Activated T-helper 1 cell treated with Interleukin-2 at 50 U/mL for 16 hours (primary cell): ENCODE data around the gene NCOR1.
"Not testable (repeated sequence)": the region's sequence is repeated elsewhere in the genome, so short reads cannot be mapped to it uniquely, and the experiment has no call there.

Experiments
- DNase-seq: peaks from one replicate; pipeline ENCODE4 v3.0.0-alpha.2; 2020; ENCODE audit warnings: low read depth

Gene NCOR1

DNA sequence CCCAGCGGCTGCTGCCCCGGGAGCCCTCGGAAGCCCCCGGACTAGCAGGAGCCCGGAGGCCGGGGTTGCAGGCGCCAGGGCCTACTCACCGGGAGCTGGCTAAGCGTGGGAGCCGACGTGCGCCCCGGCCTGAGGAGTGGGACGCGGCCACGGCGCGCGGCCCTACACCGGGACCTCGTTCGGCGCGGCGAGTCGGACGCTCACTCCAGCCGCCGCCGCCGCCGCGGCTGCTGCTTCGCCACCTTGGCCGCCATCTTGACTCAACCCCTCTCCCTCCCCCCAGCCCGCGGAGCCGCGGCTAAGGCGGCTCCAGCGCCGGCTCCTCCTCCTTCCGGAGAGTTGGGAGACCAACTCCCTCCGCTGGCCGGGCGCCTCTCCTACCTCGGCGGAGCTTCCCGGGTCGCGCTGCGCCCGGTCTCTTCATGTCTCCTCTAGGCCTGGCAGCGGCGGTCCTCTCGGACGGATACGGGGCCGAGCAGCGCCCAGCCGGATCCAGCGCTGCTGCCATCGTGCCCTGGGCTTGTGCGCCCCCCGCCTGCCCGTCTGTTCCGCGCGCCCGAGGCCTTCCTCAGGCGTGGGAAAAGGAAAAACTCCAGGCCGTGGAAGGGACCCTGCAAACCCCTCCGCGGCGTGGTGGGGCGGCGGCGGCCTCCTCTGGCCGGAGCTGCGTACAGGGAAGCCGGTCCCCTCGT, at the start of gene NCOR1:
NCOR1 (minus strand) TSS at position 262 of the 692 bp plus-strand sequence. CDS start 20,965 bp downstream, outside the sequence.
- peak; percentile 84 for DNase-seq

DNA sequence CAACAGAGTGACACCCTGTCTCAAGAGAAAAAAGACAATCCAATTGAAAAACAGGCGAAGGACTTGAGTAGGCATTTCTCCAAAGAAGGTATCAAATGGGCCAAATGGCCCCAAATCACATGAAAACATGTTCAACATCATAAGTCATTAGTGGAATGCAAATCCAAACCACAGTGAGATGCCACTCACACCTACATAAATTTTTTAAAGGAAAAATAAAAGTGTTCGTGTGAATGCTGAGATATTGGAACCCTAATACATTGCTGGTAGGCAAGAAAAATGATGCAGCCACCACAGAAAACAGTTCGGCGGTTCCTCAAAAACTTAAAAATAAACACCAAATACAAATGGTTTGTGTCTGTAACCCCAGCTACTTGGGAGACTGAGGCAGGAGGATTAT, 46.9 kb upstream of the NCOR1 start:
- DNase-seq: no peak

DNA sequence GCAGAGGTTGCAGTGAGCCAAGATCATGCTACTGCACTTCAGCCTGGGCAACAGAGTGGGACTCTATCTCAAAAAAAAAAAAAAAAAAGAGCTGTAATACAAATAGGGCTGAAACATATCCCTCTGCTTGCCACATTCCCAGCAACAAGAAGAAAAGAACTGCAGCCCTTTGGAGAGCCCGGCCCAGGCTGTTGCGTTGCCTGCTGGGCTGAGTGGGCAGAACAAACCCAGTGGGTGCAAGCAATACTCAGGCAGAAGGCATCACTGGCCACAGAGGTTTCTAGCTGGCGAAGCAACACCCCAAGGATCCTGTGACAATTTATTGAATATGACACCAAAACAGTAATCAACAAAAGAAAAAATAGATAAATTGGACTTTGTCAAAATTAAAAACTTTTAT, 45.7 kb upstream of the NCOR1 start:
- DNase-seq: no peak

DNA sequence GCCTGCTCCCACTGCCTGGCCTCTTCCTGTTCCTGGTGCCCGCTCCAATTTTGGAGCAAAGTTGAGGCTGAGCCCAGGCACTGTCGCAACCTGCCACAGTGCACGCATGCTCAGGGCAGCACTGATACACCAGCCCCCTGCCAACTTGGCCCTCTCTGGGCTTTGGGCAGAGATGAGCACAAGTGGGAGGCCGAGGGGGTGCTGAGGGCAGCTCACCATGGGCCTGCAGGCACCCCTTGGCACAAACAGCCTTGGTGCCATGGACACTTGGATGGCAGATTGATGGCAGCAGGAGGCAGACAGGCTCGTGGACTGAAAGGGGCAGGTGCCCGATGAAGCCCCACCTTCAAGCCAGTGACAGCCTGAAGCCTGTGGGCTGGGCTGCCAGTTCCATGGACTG, 44.6 kb upstream of the NCOR1 start:
- DNase-seq: no peak

DNA sequence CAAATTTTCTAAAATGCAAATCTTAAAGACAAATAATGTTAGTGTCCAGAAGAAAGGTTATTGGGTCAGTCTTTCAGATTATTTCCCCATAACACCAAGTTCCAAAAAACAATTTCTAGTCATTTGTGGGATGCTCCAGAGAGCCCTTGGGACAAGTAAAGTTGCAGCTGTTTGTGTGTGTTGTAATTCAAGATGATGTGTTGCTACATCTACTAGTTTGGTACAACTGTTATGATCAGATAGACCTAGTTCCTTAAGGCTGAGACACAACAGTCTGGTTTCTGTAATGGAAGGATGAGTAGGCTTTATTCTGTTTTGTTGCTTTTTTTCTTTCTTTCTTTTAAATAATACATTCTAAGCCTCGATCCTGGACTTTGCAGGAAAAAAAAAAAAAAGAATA, 43.6 kb upstream of the NCOR1 start:
- no peak for DNase-seq

DNA sequence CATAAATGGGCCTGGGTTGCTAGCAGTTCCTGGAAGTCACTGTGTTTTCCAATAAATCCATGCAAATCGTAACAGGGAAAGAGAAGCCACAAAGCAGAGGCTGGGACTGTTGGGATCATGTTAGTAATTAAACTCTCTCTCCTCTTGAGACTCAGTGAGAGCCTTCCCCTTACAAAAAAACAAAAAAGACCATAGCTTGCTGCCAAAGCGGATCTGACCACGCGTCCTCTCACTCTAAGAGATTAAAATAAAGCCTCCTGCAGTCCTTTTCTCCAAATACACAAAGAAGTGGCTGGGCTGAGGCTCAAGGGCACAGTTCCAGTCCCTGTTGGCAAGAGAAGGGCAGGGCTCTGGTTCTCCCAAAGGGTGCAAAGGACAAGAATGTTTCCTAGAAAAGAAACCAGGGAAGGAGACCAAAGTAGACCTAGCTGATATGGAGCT, 40.2 kb upstream of the NCOR1 start:
- no peak for DNase-seq

DNA sequence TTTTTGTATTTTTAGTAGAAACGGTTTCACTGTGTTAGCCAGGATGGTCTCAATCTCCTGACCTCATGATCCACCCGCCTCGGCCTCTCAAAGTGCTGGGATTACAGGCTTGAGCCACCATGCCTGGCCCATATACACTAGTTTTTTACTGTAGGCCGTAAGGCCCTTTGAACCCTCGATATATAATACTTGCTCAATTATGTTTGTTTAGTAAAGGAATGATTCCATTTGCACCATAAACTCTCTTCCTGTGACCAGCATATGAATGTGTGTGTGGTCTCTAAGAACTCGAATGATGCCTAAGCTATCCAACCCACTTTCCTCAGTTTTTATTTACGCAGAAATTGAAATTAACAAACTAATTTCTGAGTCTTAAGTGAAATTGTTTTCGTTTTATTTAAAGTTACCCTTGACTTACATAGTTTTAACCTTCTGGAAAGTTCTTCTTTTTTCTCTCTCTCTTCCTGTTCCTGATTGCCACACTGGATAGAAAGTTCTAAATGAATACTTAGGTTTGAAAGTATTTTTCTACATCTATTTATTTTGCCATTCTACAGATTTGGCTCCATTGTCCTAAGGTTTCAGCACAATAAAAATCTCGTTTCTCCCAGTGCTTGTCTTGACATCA, 39.6 kb upstream of the NCOR1 start:
- DNase-seq: no peak

DNA sequence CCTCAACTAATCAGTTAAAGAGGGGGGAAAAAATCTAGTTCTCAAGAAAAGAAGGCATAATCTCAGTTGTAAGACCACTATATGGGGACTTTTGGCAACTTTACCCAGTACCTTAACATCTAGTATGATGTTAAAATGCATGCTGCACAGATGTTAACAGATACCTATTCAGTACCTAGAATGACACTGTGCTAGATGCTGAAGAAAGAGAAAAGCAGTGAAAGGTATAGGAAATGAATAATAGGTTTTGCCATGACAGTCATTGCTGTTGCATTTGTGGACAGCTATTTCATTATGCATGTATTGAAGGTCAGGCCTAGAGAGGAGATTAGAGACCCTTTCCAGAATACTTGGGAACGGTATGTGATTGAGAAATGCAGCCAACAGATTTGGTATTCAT, 36.2 kb upstream of the NCOR1 start:
- DNase-seq: no peak

DNA sequence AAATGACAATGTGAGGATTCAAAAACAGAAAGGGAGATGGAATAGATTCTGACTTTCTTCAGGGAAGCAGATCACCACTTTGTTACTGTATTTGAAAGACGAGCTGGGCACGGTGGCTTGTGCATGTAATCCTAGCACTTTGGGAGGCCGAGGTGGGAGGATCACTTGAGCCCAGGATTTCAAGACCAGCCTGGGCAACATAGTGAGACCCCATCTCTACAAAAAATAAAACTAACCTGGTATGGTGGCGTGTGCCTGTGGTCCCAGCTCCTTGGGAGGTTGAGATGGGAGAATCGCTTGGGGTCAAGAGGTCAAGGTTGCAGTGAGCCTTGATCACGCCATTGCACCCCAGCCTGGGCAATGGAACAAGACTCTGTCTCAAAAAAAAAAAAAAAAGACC, 35.7 kb upstream of the NCOR1 start:
- no peak for DNase-seq

DNA sequence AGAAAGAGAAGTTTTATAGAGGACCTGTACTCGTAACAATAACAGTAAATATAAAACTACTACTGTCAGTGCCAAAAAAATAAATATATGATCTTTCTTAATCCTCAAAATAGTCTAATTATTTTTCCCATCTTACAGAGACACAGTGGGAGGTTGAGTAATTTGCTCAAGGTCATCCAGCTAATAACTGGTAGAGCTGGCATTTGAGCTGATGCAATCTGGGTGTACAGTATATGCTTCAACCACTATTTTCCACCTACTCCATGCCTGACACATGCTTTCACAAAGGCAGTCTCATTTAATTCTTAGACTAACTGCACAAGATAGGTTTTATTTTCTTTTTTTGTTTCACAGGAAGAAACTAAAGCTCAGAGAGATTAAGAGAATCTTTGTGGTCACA, 35.3 kb upstream of the NCOR1 start:
- no peak for DNase-seq

DNA sequence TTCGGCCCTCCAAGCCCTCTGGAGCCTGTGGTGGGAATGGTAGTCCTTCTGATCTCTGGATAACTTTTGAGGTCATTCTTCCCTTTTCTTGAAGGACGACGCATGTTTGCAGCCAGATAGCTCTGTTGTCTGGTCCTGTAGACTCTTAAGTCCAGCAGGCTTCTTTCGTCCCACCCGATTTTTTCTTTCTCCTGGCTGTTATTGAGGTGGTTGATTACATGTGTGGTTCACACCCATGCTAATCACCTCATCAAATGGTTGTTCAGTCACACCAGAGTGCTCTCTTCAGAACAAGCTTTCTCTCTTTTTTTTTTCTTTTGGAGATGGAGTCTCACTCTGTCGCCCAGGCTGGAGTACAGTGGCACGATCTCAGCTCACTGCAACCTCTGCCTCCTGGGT, 32.3 kb upstream of the NCOR1 start:
- no peak for DNase-seq

DNA sequence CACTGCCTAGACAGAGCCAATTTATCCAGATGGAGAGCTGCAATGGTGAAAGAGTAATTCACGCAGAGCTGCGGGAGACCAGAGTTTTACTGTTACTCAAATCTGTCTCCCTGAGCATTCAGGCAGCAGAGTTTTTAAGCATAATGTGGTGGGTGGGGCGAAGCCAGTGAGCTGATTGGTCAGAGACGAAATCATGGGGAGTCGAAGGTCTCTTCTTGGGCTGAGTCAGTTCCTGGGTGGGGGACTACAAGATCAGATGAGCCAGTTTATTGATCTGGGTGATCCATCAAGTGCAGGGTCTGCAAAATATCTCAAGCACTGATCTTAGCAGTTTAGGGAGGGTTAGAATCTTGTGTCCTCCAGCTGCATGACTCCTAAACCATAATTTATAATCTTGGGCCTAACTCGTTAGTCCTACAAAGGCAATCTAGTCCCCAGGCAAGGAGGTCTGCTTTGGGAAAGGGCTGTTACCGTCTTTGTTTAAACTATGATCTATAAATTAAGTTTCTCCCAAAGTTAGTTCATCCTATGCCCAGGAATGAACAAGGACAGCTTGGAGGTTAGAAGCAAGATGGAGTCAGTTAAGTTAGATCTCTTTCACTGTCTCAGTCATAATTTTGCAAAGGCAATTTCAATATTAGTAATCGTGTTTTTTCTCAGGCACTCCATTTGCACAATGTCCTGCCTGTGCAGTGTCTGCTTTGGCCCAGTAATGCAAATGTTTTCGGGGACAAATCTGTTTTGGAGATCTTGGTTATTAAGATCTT, 28.6 kb upstream of the NCOR1 start:
- no peak for DNase-seq

DNA sequence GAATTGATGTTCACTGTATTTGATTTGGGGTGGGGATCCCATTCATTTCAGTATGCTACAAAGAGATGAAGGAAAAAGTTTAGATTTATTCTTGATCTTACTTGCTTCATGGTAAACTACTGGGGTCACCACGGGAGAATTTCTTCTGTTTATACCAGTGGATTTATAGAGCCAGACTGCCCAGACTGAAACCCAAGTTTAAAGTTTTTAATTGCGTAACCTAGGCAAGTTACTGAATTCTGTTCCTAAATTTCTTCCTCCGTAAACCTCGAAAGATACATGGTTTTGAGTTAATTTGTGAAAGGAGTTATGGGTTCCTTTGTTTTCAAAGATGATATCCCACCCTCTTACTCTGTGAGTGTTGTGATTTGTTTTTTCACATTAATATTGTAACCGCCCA, 28.1 kb upstream of the NCOR1 start:
- DNase-seq: no peak

DNA sequence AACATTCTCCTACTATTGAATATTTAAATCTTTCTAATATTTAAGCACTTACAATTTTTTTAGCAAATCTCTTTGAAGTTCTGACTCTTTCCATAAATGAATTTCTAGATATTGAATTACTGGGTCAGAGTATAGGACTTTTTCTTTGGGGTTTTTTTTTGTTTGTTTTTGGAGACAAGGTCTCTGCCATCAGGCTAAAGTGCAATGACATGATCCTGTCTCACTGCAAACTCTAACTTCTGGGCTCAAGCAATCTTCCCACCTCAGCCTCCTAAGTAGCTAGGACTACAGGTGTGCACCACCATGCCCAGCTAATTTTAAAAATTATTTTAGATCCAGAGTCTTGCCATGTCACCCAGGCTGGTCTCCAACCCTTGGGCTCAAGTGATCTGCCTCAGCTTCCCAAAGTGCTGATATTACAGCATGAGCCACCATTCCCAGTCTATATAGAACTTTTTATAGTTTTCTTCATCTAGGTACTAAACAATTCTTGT, 26.6 kb upstream of the NCOR1 start:
- DNase-seq: no peak

DNA sequence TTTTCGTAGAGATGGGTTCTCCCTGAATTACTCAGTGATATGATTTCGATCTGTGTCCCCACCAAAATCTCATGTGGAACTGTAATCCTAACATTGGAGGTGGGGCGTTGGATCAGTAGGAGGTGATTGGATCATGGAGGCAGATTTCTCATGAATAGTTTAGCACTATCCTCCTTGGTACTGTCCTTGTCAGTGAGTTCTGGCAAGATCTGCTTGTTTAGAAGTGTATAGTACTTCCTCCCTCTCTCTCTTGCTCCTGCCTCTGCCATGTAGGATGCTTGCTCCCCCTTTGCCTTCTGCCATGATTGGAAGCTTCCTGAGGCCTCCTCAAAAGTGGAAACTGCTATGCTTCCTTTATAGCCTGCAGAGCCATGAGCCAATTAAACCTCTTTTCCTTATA, 24.6 kb upstream of the NCOR1 start:
- no peak for DNase-seq

DNA sequence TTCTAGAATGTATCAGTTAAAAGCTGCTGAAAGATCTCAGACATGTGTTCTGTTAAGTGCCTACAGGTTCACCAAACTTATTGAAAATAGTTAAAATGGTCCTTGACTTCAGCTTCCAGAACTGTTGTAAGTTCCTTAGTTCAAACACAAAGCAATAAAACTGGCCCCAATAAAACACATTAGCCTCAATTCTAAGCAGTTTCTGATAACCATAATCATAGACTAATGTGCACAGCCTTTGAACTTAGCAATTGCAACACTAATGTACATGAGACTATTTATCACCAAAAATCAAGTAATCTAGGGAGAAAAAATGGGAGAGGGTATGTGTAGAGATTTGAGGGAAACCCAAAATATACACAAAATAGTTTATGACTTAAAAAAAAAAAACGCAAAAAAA, 17.1 kb upstream of the NCOR1 start:
- no peak for DNase-seq

DNA sequence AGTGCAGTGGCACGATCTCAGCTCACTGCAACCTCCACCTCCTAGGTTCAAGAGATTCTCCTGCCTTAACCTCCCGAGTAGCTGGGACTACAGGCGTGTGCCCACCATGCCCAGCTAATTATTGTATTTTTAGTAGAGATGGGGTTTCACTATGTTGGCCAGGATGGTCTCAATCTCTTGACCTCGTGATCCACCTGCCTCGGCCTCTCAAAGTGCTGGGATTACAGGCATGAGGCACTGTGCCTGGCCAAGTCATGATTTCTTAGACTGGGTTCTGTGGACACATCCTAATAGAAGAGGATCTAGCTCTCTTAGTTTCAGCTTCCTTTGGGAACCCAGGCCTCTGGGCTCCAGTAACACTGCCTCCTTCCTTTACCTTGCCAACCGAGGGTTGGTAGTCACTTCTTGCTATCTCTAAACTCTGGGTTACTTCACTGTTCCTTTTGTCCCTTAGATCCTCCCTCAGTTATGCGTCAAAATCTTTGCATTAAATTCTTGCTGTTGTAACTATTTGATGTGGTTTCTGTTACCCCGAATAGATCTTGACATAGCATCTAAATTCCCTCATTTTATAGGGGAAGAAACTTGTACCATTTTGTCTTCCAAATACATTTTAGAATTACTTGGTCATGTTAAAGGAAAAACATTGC, 14.7 kb upstream of the NCOR1 start:
- not testable (repeated sequence) for DNase-seq

DNA sequence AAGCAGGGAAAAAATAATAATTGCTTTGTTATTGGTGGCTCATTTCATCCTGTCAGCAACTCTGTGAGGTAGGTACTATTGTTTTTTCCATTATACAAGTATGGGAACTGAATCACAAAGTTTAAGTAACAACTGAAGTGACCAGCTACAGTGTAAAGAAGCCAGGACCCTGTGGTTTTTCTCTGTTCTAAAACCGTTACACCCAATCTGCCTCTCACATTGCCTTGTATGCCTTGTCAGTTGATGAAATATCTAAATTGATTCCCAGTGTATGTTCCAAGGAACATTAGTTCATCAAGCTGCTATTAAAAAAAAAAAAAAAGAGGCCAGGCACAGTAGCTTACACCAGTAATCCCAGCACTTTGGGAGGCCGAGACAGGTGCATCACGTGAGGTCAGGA, 7.1 kb upstream of the NCOR1 start:
- DNase-seq: no peak

DNA sequence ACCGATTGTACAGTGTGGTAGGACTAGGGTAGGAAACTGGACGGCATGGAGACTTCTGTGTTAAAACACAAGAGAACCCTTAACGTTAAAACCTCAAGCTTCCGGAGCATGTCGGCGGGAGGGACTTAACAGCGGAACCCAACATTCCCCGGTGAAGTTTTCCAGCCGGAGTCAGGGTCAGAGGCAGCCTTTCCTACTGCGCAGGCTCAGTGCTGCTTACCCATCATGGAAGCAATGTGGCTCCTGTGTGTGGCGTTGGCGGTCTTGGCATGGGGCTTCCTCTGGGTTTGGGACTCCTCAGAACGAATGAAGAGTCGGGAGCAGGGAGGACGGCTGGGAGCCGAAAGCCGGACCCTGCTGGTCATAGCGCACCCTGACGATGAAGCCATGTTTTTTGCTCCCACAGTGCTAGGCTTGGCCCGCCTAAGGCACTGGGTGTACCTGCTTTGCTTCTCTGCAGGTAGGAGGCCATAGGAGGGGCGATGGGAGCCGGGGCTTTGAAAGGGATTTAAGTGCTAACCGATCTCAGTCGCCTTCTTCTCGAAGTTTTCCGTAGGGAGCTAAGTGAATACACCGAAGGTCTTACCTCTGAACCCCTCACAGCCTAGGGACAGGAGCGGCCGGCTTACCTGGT, 1.8 kb upstream of the NCOR1 start, which contains the start of gene PIGL:
PIGL (plus strand) TSS at position 209 of the 634 bp plus-strand sequence; CDS start at position 226, 17 bp downstream.
- peak; percentile 80 for DNase-seq

DNA sequence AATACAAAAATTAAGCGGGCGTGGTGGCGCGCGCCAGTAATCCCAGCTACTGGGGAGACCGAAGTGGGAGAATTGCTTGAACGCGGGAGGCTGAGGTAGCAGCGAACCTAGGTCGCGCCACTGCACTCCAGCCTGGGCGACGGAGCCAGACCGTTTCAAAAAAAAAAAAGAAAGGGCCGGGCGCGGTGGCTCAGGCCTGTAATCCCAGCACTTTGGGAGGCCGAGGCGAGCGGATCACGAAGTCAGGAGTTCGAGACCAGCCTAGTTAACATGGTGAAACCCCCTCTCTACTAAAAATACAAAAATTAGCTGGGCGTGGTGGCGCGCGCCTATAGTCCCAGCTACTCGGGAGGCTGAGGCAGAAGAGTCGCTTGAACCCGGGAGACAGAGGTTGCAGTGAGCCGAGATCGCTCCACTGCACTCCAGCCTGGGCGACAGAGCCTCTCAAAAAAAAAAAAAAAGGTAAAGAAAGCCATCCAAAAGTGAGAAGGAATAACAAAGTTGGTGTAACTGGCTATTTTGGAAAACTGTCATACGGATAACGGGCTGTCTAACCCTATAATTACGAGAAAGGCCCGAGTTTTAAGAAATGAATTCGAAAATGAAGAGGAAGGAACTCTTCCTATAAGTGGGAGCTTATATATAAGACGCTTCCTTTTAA, 1.1 kb upstream of the NCOR1 start:
- DNase-seq: not testable (repeated sequence)

DNA sequence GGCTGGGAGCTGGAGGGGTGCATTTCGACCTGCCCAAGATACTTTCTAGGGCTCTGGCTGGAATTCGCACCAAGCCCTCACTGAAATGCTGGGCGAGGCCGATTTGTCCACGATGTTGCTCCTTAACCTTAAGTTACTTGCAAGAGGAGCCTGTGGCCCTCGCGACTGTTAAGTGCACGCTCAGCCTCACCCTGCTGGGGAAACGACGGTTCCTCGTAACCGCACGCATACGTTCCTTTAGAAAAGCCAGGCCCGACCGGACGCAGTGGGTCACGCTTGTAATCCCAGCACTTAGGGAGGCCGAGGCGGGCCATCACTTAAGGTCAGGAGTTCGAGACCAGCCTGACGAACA, 607 bp upstream of the NCOR1 start:
- no peak for DNase-seq

DNA sequence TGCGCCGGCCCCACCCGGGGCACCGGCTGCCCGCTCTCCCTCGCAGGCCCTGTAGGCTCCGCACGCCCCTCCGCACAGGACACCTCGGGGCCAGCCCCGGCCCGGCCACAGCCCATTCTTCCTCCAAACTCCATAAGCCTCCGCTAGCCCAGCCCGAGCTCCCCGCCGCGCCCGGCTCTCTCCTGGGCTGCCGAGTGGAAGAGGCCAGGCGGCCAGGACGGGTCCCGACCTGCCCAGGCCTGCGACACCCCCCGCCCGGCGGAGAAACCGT, 397 bp downstream of the NCOR1 start:
- DNase-seq: peak; percentile 19
